ENCODE data around the gene ADAM19.

ADAM19 gene, protein sequence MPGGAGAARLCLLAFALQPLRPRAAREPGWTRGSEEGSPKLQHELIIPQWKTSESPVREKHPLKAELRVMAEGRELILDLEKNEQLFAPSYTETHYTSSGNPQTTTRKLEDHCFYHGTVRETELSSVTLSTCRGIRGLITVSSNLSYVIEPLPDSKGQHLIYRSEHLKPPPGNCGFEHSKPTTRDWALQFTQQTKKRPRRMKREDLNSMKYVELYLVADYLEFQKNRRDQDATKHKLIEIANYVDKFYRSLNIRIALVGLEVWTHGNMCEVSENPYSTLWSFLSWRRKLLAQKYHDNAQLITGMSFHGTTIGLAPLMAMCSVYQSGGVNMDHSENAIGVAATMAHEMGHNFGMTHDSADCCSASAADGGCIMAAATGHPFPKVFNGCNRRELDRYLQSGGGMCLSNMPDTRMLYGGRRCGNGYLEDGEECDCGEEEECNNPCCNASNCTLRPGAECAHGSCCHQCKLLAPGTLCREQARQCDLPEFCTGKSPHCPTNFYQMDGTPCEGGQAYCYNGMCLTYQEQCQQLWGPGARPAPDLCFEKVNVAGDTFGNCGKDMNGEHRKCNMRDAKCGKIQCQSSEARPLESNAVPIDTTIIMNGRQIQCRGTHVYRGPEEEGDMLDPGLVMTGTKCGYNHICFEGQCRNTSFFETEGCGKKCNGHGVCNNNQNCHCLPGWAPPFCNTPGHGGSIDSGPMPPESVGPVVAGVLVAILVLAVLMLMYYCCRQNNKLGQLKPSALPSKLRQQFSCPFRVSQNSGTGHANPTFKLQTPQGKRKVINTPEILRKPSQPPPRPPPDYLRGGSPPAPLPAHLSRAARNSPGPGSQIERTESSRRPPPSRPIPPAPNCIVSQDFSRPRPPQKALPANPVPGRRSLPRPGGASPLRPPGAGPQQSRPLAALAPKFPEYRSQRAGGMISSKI

GRCh38 chr5:157575381-157576020, at the start of gene ADAM19:
ADAM19 (minus strand) TSS chr5:157575775; CDS start chr5:157575696, 79 bp downstream.
- peak; percentile 18 for DNase-seq

- DNase-seq = no peak
Observed at GRCh38 chr5:157624144-157624543, 48.6 kb upstream of the ADAM19 start.

DNA sequence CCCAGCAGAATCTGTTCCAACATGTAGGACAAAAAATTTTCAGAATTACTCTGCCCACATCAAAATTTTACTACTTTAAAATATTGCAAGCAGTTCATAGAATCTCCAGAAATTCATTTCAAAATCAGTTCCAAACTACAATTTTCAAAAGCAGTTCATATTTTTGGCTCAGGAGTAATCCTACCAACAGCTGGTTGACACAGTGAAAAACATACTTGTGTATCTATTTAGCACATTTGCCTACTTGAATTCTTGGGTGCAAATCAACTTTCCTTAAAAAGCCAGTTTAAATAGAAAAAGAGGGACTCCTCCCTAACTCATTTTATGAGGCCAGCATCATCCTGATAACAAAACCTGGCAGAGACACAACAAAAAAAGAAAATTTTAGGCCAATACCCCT, 45.2 kb upstream of the ADAM19 start:
- no peak for DNase-seq

DNA sequence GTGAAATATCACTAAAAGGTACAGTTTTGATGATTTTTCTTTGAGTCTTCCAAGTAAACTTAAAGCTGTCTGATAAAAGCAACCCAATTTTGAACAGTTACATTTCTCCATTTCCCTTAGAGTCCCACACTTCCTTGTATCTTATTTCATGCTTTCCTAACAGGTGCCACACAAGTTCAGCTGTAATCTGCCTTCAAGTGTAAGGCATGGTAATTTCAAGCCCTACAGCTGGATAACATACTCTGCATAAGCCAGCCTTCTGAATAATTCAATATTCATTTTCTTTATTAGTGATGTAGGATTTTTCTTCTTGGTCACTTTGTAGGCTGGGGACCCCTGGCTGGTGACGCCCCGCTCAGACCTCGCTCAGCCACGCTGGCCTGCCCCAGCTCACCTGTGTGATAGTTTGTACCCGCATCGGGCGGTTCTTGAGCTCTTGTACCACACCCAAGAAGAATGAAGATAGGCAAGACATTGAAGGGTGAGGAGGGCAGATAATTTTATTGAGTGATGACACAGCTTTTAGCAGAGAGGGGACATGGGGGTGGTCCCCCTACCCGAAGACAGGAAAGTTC, 42.7 kb upstream of the ADAM19 start:
- no peak for DNase-seq

DNA sequence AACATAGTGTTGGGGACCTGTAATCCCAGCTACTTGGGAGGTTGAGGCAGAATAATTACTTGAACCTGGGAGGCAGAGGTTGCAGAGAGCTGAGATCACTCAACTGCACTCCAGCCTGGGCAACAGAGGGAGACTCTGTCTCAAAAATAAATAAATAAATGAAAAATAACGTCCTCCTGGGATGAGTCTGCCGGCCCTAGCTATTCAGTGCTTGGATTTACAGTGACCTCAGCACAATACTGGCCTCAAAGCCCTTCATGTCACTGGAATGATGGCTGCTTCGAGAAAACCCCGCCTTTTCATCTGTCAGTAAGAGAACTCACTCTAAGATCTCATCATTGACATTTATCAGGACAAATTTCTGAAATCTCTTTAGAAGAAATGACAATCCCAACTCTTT, 41.2 kb upstream of the ADAM19 start:
- DNase-seq = no peak

GRCh38 chr5:157613385-157614245, 38.0 kb upstream of the ADAM19 start:
- no peak for DNase-seq

- DNase-seq = no peak
Observed at GRCh38 chr5:157612581-157612980, 37.0 kb upstream of the ADAM19 start.

DNA sequence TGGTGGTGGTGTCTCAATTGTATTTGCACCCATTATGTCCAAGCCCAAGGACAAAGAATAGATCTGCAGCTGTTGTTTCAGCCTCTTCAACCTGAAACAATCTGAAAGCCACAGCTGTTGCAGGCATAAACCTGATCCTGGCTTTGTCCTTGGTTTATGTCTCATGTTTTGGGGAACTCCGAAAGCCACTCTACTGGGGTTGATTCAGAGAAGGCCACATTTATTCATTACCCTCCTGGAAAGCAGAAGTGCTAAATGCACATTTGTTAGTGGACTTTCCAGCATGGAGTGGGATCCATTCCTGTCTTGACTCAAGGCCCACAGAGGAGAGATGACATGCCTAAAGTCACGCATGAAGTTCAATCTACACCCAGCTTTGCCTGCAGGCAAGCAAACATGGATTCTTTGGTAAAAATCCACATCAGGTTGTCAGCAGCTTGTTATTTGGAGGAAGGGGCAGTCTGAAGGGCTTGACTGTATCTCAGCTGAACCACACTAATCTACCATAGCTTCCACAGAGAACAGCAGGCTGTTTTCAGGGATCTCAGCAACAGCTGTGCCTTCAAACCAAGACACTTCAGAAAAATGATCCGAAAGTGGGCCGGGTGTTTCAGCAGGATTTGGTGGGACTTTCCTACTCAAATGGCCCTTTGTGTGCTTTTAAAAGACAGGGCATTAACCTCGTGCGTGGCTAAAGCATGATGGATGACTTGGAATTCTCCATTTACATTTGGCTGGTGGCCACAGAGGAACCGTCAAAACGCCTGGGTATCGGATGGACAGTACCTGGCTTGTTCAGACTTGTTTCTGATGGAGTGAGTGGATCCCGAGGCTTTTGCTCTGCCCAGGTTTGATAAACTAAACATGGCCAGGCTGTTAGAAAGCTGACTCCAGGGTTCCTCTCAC, 36.2 kb upstream of the ADAM19 start:
- no peak for DNase-seq

DNA sequence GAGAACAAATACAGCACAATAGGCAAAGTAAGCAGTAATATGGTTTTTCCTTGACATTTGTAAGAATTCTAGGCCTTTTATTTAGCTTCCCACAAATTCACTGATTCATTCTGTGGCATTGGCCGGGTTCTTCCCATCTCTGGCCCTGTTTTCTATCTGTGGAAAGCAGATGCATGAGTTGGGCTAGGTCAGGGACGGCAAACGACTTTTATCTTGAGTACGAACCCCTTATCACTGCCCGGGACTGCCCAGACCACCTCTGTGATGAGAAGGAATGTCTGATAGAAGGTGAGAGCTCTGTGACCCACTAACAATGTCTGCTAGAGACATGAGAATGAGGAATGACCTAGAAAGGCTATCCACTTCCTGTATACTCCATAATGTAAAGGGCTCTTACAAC, 35.4 kb upstream of the ADAM19 start:
- no peak for DNase-seq

DNA sequence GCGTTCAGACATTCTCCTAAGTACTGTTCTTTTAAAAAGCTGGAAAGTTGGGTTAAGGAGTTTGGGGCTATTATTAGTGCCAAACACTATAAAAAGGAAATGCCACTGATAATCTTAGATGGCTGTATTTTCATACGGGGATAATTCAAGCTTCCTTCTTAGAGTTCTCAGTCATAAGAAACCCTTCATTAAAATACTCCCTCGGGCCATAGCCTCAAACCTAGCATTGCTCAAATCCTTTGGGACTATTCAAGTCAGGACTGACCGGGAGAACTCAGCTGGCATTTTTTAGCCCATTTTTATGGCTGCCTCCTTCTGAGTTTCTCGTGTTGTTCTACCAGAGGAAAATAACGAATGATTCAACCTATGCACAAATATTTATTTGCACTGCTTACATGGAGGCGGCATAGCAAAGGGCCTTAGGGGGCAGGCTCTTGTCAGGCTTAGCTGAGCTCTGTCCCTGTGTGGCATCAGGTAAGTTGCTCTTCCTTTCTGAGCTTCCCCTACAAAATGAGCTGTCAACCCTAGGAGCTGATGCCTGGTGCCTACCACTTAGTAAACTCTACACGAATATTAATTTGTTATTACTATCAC, 33.5 kb upstream of the ADAM19 start:
- no peak for DNase-seq

- DNase-seq = no peak
Observed at GRCh38 chr5:157607371-157608161, 32.0 kb upstream of the ADAM19 start.

DNA sequence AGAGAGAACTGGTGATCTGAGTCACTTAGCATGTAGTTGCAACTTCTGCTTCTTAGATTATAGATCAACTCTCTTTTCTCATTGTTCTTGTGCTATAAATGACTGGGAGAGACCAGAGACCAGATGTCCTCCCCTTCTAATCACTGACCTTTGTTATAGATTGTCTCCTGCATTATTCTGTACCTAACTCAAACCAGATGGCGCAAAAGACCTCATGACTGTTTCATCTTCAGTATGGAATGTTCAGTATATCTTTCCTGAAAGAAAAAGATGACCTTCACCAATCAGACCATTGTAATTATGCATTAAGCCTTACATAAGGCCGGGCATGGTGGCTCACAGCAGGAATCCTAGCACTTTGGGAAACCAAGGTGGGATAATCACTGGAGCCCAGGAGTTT, 30.5 kb upstream of the ADAM19 start:
- no peak for DNase-seq

- no peak for DNase-seq
Observed at GRCh38 chr5:157603333-157604190, 28.0 kb upstream of the ADAM19 start.

GRCh38 chr5:157602505-157602904, 26.9 kb upstream of the ADAM19 start:
- DNase-seq = no peak

GRCh38 chr5:157600252-157600651, 24.7 kb upstream of the ADAM19 start:
- DNase-seq = no peak

DNA sequence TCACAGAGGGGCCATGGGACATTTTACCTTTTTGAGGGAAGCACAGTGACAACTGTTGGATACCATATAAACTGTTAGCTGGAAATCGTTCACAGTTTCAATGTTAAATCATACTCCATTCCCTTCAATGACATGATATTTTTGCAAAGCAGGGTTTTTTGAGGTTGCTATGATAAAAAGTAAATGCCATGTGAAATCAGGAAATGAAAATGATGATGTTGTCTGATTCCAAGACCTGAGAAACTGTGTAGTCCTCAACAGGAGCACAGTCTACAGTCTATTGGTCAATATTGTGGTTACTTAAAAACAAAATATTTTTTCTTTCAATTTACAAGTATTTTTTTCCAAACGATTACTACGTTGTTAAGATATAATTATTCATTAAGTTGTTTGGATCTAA, 24.0 kb upstream of the ADAM19 start:
- DNase-seq = no peak

GRCh38 chr5:157598350-157598936, 22.9 kb upstream of the ADAM19 start:
- no peak for DNase-seq

- DNase-seq = no peak
Observed at GRCh38 chr5:157597277-157597676, 21.7 kb upstream of the ADAM19 start.
